Measurements from ENCODE around the gene ZSWIM5.

The ZSWIM5 gene

GRCh38 chr1:45013551-45014209 lies 192.7 kb downstream of the ZSWIM5 start:
- peak overlapping the region; percentile 88 to 95 for H3K4me3 Mint-ChIP-seq
- DNase-seq (no peak), ATAC-seq (no peak)
- no peaks in the 10 kb centered on the region for H3K9me3 Mint-ChIP-seq
- no peaks in the 10 kb centered on the region for H3K27me3 Mint-ChIP-seq
- no peak overlapping the region for H3K27ac Mint-ChIP-seq
- peaks cover 53% of the 10 kb centered on the region for H3K4me1 Mint-ChIP-seq

- peak; percentile 25 to 35 for DNase-seq
- Mint-ChIP-seq H3K4me3 (peak overlapping the region; percentile 88 to 95), H3K4me1 (peaks cover 50% of the 10 kb centered on the region), H3K27ac (peak overlapping the region; percentile 65 to 93), H3K27me3 (no peaks in the 10 kb centered on the region), H3K9me3 (no peaks in the 10 kb centered on the region)
- peak; percentile 11 for ATAC-seq
These were observed 193.6 kb downstream of the ZSWIM5 start for GRCh38 chr1:45012639-45013278.

- ATAC-seq = peak; percentile 82
These were observed 194.4 kb downstream of the ZSWIM5 start, which contains the start of gene UROD for GRCh38 chr1:45011837-45012638. UROD (plus strand) TSS chr1:45012254; CDS start chr1:45012266, 12 bp downstream.

GRCh38 chr1:45010855-45011811 lies 195.3 kb downstream of the ZSWIM5 start, which contains the start of gene HECTD3:
HECTD3 (minus strand) TSS chr1:45011324; CDS start chr1:45011257, 67 bp downstream.
- ATAC-seq = peak; percentile 83
- DNase-seq = peak; percentile 73 to 76
- Mint-ChIP-seq H3K9me3 (no peaks in the 10 kb centered on the region), H3K4me3 (peak within 1 kb of the TSS; percentile 88 to 95), H3K27me3 (no peaks in the 10 kb centered on the region), H3K4me1 (peaks cover 50% of the 10 kb centered on the region), H3K27ac (peak within 1 kb of the TSS; percentile 65 to 93)

More at GRCh38 chr1:45011837-45012638, 194.4 kb downstream of the ZSWIM5 start, which contains the start of gene UROD:
- no peaks in the 10 kb centered on the region for H3K9me3 Mint-ChIP-seq
- no peaks in the 10 kb centered on the region for H3K27me3 Mint-ChIP-seq
- peaks cover 50% of the 10 kb centered on the region for H3K4me1 Mint-ChIP-seq
- H3K27ac Mint-ChIP-seq = peak within 1 kb of the TSS; percentile 65 to 93
- peak; percentile 86 to 94 for DNase-seq
- peak within 1 kb of the TSS; percentile 88 to 95 for H3K4me3 Mint-ChIP-seq

- Mint-ChIP-seq H3K4me1 (peaks cover 50% of the 10 kb centered on the region), H3K9me3 (no peaks in the 10 kb centered on the region), H3K27ac (peak overlapping the region; percentile 51 to 83), H3K4me3 (peak overlapping the region; percentile 88 to 95), H3K27me3 (no peaks in the 10 kb centered on the region)
- DNase-seq (peak; percentile 26 to 39), ATAC-seq (no peak)
These were observed 196.2 kb downstream of the ZSWIM5 start for GRCh38 chr1:45009956-45010854.

GRCh38 chr1:45009296-45009865 lies 197.0 kb downstream of the ZSWIM5 start:
- Mint-ChIP-seq H3K27ac (peak overlapping the region in 1 of 2 donors; percentile 86), H3K4me3 (peak overlapping the region; percentile 88 to 95), H3K9me3 (no peaks in the 10 kb centered on the region), H3K27me3 (no peaks in the 10 kb centered on the region), H3K4me1 (peaks cover 45% of the 10 kb centered on the region)
- ATAC-seq = no peak
- no peak for DNase-seq

- no peak overlapping the region for H3K27ac Mint-ChIP-seq
- DNase-seq (no peak), ATAC-seq (no peak)
- H3K4me1 Mint-ChIP-seq = peaks cover 37% of the 10 kb centered on the region
- no peaks in the 10 kb centered on the region for H3K27me3 Mint-ChIP-seq
- H3K4me3 Mint-ChIP-seq = no peak overlapping the region
- H3K9me3 Mint-ChIP-seq = no peaks in the 10 kb centered on the region
These were observed 197.9 kb downstream of the ZSWIM5 start for GRCh38 chr1:45008516-45008915.

- H3K27ac Mint-ChIP-seq = no peak overlapping the region
- no peaks in the 10 kb centered on the region for H3K9me3 Mint-ChIP-seq
- no peak for ATAC-seq
- peaks cover 32% of the 10 kb centered on the region for H3K4me1 Mint-ChIP-seq
- no peak for DNase-seq
- no peak overlapping the region for H3K4me3 Mint-ChIP-seq
- no peaks in the 10 kb centered on the region for H3K27me3 Mint-ChIP-seq
These were observed 198.3 kb downstream of the ZSWIM5 start for GRCh38 chr1:45008076-45008475.

- Mint-ChIP-seq H3K27me3 (no peaks in the 10 kb centered on the region), H3K4me3 (no peak overlapping the region), H3K4me1 (peaks cover 26% of the 10 kb centered on the region), H3K9me3 (no peaks in the 10 kb centered on the region), H3K27ac (no peak overlapping the region)
- ATAC-seq (no peak), DNase-seq (no peak)
These were observed 199.1 kb downstream of the ZSWIM5 start for GRCh38 chr1:45007311-45007710.

- DNase-seq (no peak), ATAC-seq (no peak)
- Mint-ChIP-seq H3K9me3 (no peaks in the 10 kb centered on the region), H3K27me3 (no peaks in the 10 kb centered on the region), H3K27ac (peak overlapping the region in 1 of 2 donors; percentile 55), H3K4me1 (peaks cover 27% of the 10 kb centered on the region), H3K4me3 (no peak overlapping the region)
These were observed 200.6 kb downstream of the ZSWIM5 start for GRCh38 chr1:45005761-45006160.

- Mint-ChIP-seq H3K27ac (peak overlapping the region in 1 of 2 donors; percentile 26), H3K4me3 (no peak overlapping the region), H3K27me3 (no peaks in the 10 kb centered on the region), H3K9me3 (no peaks in the 10 kb centered on the region), H3K4me1 (peaks cover 20% of the 10 kb centered on the region)
- DNase-seq (no peak), ATAC-seq (no peak)
These were observed 202.0 kb downstream of the ZSWIM5 start for GRCh38 chr1:45004281-45004920.

GRCh38 chr1:45003741-45004140 lies 202.7 kb downstream of the ZSWIM5 start:
- Mint-ChIP-seq H3K4me1 (peaks cover 14% of the 10 kb centered on the region), H3K27me3 (no peaks in the 10 kb centered on the region), H3K9me3 (no peaks in the 10 kb centered on the region), H3K27ac (peak overlapping the region in 1 of 2 donors; percentile 75), H3K4me3 (no peak overlapping the region)
- DNase-seq (no peak), ATAC-seq (no peak)
